PC-3 (cell line): ENCODE measurements around the gene SMOC2. TPM values are rescaled to one million over a fixed set of nuclear protein-coding genes. Genes with fewer than 3 reads are reported as not detected.

ENCODE experiments used
- ATAC-seq: fragments of 200-7000 bp; cut with Tn5 transposase; 2 replicates; pipeline ENCODE4 v1.9.1; 2020; ENCODE audit warnings: mild to moderate bottlenecking, moderate library complexity
- BruUV-seq: library from RNA; stranded (reverse); fragments of 400-500 nt; replicated peaks from 2 replicates; lab custom pipeline; 2021; lab: Mats Ljungman, UMichigan
- CTCF ChIA-PET: fragments of 300-600 bp; sonication (Branson Sonifier 250); formaldehyde crosslinking; loops from one replicate; lab custom pipeline; 2022; ENCODE audit warnings: antibody characterized with exemption; lab: Charles Lee
- POLR2A ChIA-PET: fragments of 300-600 bp; sonication (Branson Sonifier 250); formaldehyde crosslinking; loops from one replicate; lab custom pipeline; 2022; ENCODE audit warnings: antibody characterized with exemption; ENCODE audit not compliant: unreplicated experiment; lab: Charles Lee
- DNase-seq: peaks from one replicate; pipeline ENCODE4 v3.0.0-alpha.2; 2015
- H2AFZ ChIP-seq: fragments of 300-600 bp; sonication (generic); 2 replicates; pipeline ENCODE4 v1.6.0; 2016; ENCODE audit warnings: antibody characterized with exemption, low read length
- H3F3A ChIP-seq: fragments of 300-600 bp; sonication (generic); one replicate; pipeline ENCODE4 v1.6.0; 2017; ENCODE audit warnings: antibody characterized with exemption, low read length, control low read depth, mild to moderate bottlenecking; ENCODE audit not compliant: unreplicated experiment
- H3K27ac ChIP-seq: fragments of 300-600 bp; sonication (generic); 2 replicates; pipeline ENCODE4 v1.5.1; 2016; ENCODE audit warnings: mild to moderate bottlenecking, low read length
- H3K27me3 ChIP-seq: fragments of 300-600 bp; sonication (generic); 2 replicates; pipeline ENCODE4 v1.6.1; 2016; ENCODE audit warnings: low read length, mixed read lengths
- H3K36me3 ChIP-seq: fragments of 300-600 bp; sonication (generic); 2 replicates; pipeline ENCODE4 v1.6.1; 2016; ENCODE audit warnings: low read depth, mixed run types, low read length, mixed read lengths
- H3K4me1 ChIP-seq: fragments of 300-600 bp; sonication (generic); 2 replicates; pipeline ENCODE4 v1.5.1; 2016; ENCODE audit warnings: low read length; ENCODE audit not compliant: insufficient read depth
- H3K4me2 ChIP-seq: fragments of 300-600 bp; sonication (generic); 2 replicates; pipeline ENCODE4 v1.6.0; 2016; ENCODE audit warnings: low read length
- H3K4me3 ChIP-seq: fragments of 300-600 bp; sonication (generic); 2 replicates; pipeline ENCODE4 v1.5.1; 2016; ENCODE audit warnings: mild to moderate bottlenecking, low read length, mixed read lengths
- H3K79me2 ChIP-seq: fragments of 300-600 bp; sonication (generic); 2 replicates; pipeline ENCODE4 v1.6.1; 2017; ENCODE audit warnings: low read length, mixed read lengths
- H3K9ac ChIP-seq: fragments of 300-600 bp; sonication (generic); 2 replicates; pipeline ENCODE4 v1.6.0; 2016; ENCODE audit warnings: mild to moderate bottlenecking, low read length
- H3K9me2 ChIP-seq: fragments of 300-600 bp; sonication (generic); replicated peaks from 2 replicates; pipeline ENCODE4 v1.6.1; 2016; ENCODE audit warnings: mixed run types, low read length, mixed read lengths
- H3K9me3 ChIP-seq: fragments of 300-600 bp; sonication (generic); 2 replicates; pipeline ENCODE4 v1.6.1; 2016; ENCODE audit warnings: low read length, mixed read lengths
- H4K20me1 ChIP-seq: fragments of 300-600 bp; sonication (generic); 2 replicates; pipeline ENCODE4 v1.6.1; 2016; ENCODE audit warnings: low read length, mixed read lengths
- CTCF ChIP-seq: fragments of 300-600 bp; sonication (generic); conservative IDR thresholded peaks from 2 replicates; pipeline ENCODE4 v1.5.1; 2017; ENCODE audit warnings: antibody characterized with exemption, low read depth, mild to moderate bottlenecking, low read length
- EZH2 ChIP-seq: fragments of 300-600 bp; sonication (generic); IDR thresholded peaks from one replicate; pipeline ENCODE4 v1.6.1; 2017; ENCODE audit warnings: antibody characterized with exemption, mild to moderate bottlenecking, low read length; ENCODE audit not compliant: unreplicated experiment
- EZH2phosphoT487 ChIP-seq: fragments of 300-600 bp; sonication (generic); IDR thresholded peaks from 2 replicates; pipeline ENCODE4 v1.6.1; 2018; ENCODE audit warnings: mild to moderate bottlenecking, antibody characterized with exemption, low read length, borderline replicate concordance
- intact Hi-C: fragments of 100-400 bp; cut with micrococcal nuclease; formaldehyde crosslinking; loops from 2 replicates; pipeline ENCODE4 v1.9.0; 2023
- total RNA-seq: library from RNA; depleted of rRNA; stranded (reverse); fragments of >200 nt; gene quantifications from 2 replicates; pipeline ENCODE4 v1.2.3, GENCODE V29; 2014

The SMOC2 gene
- total RNA-seq, 1 experiment from 2014 or later = not detected

- ATAC-seq (no peak), DNase-seq (no peak)
- Histone ChIP-seq H3K9me3 (no peaks in the 10 kb centered on the region), H3K9ac (no peak overlapping the region), H4K20me1 (no peaks in the 10 kb centered on the region), H3K9me2 (no peaks in the 10 kb centered on the region), H3K27me3 (peaks cover 12% of the 10 kb centered on the region; the same call in 1 of the 2 replicates), H3K79me2 (no peaks in the 10 kb centered on the region), H3K27ac (no peak overlapping the region), H3F3A (no peaks in the 10 kb centered on the region), H3K4me3 (no peak overlapping the region), H3K4me2 (no peak overlapping the region), H3K4me1 (no peaks in the 10 kb centered on the region), H2AFZ (no peak overlapping the region), H3K36me3 (no peaks in the 10 kb centered on the region)
- TF ChIP-seq EZH2phosphoT487 (no peak), CTCF (no peak), EZH2 (no peak)
- intact Hi-C loops = no loop called here
- POLR2A ChIA-PET = no interaction called here
- CTCF ChIA-PET = no interaction called here
- no TSS peak for BruUV-seq
Observed at GRCh38 chr6:168525114-168525513, 84.1 kb downstream of the SMOC2 start.

GRCh38 chr6:168525926-168526630 lies 85.1 kb downstream of the SMOC2 start:
- H3K27me3 ChIP-seq = peaks cover 12% of the 10 kb centered on the region; the same call in 1 of the 2 replicates
- intact Hi-C loops = no loop called here
- DNase-seq = no peak
- no peak overlapping the region for H3K9ac ChIP-seq
- no peak overlapping the region for H3K27ac ChIP-seq
- no peak for TF ChIP-seq EZH2
- TF ChIP-seq CTCF = no peak
- TF ChIP-seq EZH2phosphoT487 = no peak
- H3F3A ChIP-seq = no peaks in the 10 kb centered on the region
- H3K79me2 ChIP-seq = no peaks in the 10 kb centered on the region
- no peaks in the 10 kb centered on the region for H3K9me3 ChIP-seq
- ATAC-seq = no peak
- CTCF ChIA-PET = no interaction called here
- H2AFZ ChIP-seq = no peak overlapping the region
- H3K4me2 ChIP-seq = no peak overlapping the region
- no peaks in the 10 kb centered on the region for H4K20me1 ChIP-seq
- POLR2A ChIA-PET = no interaction called here
- no TSS peak for BruUV-seq
- H3K4me1 ChIP-seq = no peaks in the 10 kb centered on the region
- no peaks in the 10 kb centered on the region for H3K36me3 ChIP-seq
- H3K4me3 ChIP-seq = no peak overlapping the region
- no peaks in the 10 kb centered on the region for H3K9me2 ChIP-seq

- CTCF ChIA-PET = no interaction called here
- Histone ChIP-seq H3K36me3 (no peaks in the 10 kb centered on the region), H2AFZ (no peak overlapping the region), H3K9me2 (no peaks in the 10 kb centered on the region), H3K9me3 (no peaks in the 10 kb centered on the region), H3K9ac (no peak overlapping the region), H3K27me3 (peaks cover 12% of the 10 kb centered on the region; the same call in 1 of the 2 replicates), H3K4me3 (no peak overlapping the region), H4K20me1 (no peaks in the 10 kb centered on the region), H3K4me1 (no peaks in the 10 kb centered on the region), H3K4me2 (no peak overlapping the region), H3K79me2 (no peaks in the 10 kb centered on the region), H3K27ac (no peak overlapping the region), H3F3A (no peaks in the 10 kb centered on the region)
- no peak for ATAC-seq
- no peak for DNase-seq
- POLR2A ChIA-PET = no interaction called here
- TF ChIP-seq CTCF (no peak), EZH2 (no peak), EZH2phosphoT487 (no peak)
- no TSS peak for BruUV-seq
- intact Hi-C loops = no loop called here
Observed at GRCh38 chr6:168526841-168527281, 85.9 kb downstream of the SMOC2 start.
